Measurements from ENCODE around the gene TMEM140.

DNA sequence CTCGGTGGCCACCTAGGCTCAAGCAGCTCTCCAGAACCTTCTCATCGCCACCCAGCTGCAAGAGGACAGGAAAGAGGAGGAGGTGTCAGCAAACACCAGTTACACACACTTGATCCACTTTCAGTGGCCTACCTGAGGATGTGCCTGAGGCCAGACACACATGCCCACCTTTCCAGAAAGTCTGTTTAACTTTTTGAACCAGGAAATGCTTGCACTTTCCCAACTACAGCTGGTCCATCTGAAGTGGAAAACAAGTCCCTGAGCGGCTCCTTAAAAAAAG lies 38.3 kb downstream of the TMEM140 start:
- TF ChIP-seq POLR2A (IDR thresholded peaks at IDR 0.05; ENCODE audit: low read depth, low read length): no peak
- no peak for TF ChIP-seq SPI1 (IDR thresholded peaks at IDR 0.05; ENCODE audit: low read depth, low read length)
- TF ChIP-seq POLR2AphosphoS5 (IDR thresholded peaks at IDR 0.05; ENCODE audit: low read depth, low read length): no peak
